Tibial nerve (tissue), 4 donors: ENCODE data around the gene TOMM5. TPM values are rescaled to one million over a fixed set of nuclear protein-coding genes. Genes with fewer than 3 reads are reported as not detected.

Experiments
- DNase-seq, 2 donors: peaks; one replicate each; pipeline ENCODE4 v3.0.0-alpha.2; 2019; ENCODE audit warnings: low spot score in 2 of 2
- H3K27ac ChIP-seq, 4 donors: fragments of 200-600 bp; sonication (generic) in 3 of 4; one replicate each; pipeline ENCODE4 v1.5.1; 2017 to 2019; ENCODE audit warnings: mild to moderate bottlenecking in 1 of 4
- H3K27me3 ChIP-seq, 2 donors: fragments of 200-600 bp; sonication (generic) in 1 of 2; one replicate each; pipeline versions ENCODE4 v1.5.1 to v1.6.0; 2017 to 2019
- H3K36me3 ChIP-seq, 3 donors: fragments of 200-600 bp; sonication (generic); one replicate each; pipeline ENCODE4 v1.5.1; 2018 to 2019
- H3K4me1 ChIP-seq, 4 donors: fragments of 200-600 bp; sonication (generic) in 3 of 4; one replicate each; pipeline ENCODE4 v1.5.1; 2017 to 2019
- H3K4me3 ChIP-seq, 4 donors: fragments of 200-600 bp; sonication (generic) in 3 of 4; one replicate each; pipeline ENCODE4 v1.5.1; 2017 to 2019; ENCODE audit warnings: mild to moderate bottlenecking in 1 of 4, moderate library complexity in 1 of 4
- H3K9me3 ChIP-seq, 4 donors: fragments of 200-600 bp; sonication (generic) in 3 of 4; one replicate each; pipeline ENCODE4 v1.5.1; 2017 to 2019
- EP300 ChIP-seq, 2 donors: sonication (generic); formaldehyde crosslinking; IDR thresholded peaks; one replicate each; pipeline ENCODE4 v1.6.1; 2017; ENCODE audit warnings: antibody characterized with exemption in 2 of 2, mild to moderate bottlenecking in 1 of 2
- POLR2A ChIP-seq, 2 donors: fragments of 450-650 bp; IDR thresholded peaks; one replicate each; pipeline ENCODE4 v1.6.1; 2017; ENCODE audit warnings: antibody characterized with exemption in 2 of 2, mild to moderate bottlenecking in 2 of 2, moderate library complexity in 2 of 2
- WGBS, 2 donors: methylation state at CpG; one replicate each; pipeline ENCODE4 v1.1.5; 2018; 5-methylcytosine and 5-hydroxymethylcytosine counted together
- total RNA-seq, 4 donors: library from RNA; depleted of rRNA; stranded (reverse); fragments of >200 nt; gene quantifications; one replicate each; pipeline ENCODE4 v1.1.0, GENCODE V29; 2016
- TF ChIP-seq, protein P1 (sequence below), 5 experiments: fragments of 200-600 bp in 3 of 5; fragments of 450-650 bp in 2 of 5; sonication (generic) in 3 of 5; IDR thresholded peaks; one replicate each; pipeline ENCODE4 v1.5.1; 2016 to 2019; ENCODE audit warnings: antibody characterized with exemption in 5 of 5, mild to moderate bottlenecking in 3 of 5, moderate library complexity in 2 of 5

Gene TOMM5
- total RNA-seq, 4 donors from 2014 or later, result 21.0 to 81.1 (median 63.7) TPM

DNA sequence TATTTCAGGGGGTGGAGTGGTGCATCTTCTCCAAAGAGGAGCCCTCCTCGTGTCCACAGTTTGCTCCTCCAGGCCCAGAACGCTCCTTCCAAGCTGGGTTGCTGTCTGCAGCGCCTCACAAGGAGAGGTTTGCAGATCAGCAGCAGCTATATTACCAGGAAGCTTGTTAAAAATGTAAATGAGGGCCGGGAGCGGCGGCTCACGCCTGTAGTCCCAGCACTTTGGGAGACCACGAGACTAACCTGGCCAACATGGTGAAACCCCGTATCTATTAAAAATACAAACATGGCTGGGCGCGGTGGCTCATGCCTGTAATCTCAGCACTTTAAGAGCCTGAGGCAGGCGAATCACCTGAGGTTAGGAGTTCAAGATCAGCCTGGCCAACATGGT lies 33.4 kb upstream of the TOMM5 start:
- H3K36me3 ChIP-seq, result no peaks in the 10 kb centered on the region
- DNase-seq, result no peak
- TF ChIP-seq EP300 (IDR thresholded peaks at IDR 0.05) (no peak), POLR2A (IDR thresholded peaks at IDR 0.05) (no peak)
- TF ChIP-seq, protein P1, sequence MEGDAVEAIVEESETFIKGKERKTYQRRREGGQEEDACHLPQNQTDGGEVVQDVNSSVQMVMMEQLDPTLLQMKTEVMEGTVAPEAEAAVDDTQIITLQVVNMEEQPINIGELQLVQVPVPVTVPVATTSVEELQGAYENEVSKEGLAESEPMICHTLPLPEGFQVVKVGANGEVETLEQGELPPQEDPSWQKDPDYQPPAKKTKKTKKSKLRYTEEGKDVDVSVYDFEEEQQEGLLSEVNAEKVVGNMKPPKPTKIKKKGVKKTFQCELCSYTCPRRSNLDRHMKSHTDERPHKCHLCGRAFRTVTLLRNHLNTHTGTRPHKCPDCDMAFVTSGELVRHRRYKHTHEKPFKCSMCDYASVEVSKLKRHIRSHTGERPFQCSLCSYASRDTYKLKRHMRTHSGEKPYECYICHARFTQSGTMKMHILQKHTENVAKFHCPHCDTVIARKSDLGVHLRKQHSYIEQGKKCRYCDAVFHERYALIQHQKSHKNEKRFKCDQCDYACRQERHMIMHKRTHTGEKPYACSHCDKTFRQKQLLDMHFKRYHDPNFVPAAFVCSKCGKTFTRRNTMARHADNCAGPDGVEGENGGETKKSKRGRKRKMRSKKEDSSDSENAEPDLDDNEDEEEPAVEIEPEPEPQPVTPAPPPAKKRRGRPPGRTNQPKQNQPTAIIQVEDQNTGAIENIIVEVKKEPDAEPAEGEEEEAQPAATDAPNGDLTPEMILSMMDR (IDR thresholded peaks at IDR 0.05), result no peak
- WGBS, 2 donors, result 80 to 86% methylated on average over 12 of the region's 12 CpGs
- no peak overlapping the region for H3K27ac ChIP-seq
- H3K27me3 ChIP-seq, result no peaks in the 10 kb centered on the region
- H3K4me1 ChIP-seq, result no peaks in the 10 kb centered on the region
- no peak overlapping the region for H3K4me3 ChIP-seq
- H3K9me3 ChIP-seq, result no peaks in the 10 kb centered on the region

GRCh38 chr9:37625036-37625757 lies 32.8 kb upstream of the TOMM5 start:
- no peak for DNase-seq
- TF ChIP-seq EP300 (IDR thresholded peaks at IDR 0.05) (no peak), POLR2A (IDR thresholded peaks at IDR 0.05) (no peak)
- TF ChIP-seq, protein P1 (IDR thresholded peaks at IDR 0.05), result no peak
- no peak overlapping the region for H3K27ac ChIP-seq
- WGBS, 2 donors, result 55 to 59% methylated on average over 5 of the region's 5 CpGs
- H3K4me3 ChIP-seq, result no peak overlapping the region
- no peaks in the 10 kb centered on the region for H3K27me3 ChIP-seq
- no peaks in the 10 kb centered on the region for H3K9me3 ChIP-seq
- no peaks in the 10 kb centered on the region for H3K36me3 ChIP-seq
- no peaks in the 10 kb centered on the region for H3K4me1 ChIP-seq

GRCh38 chr9:37624073-37624472 lies 31.7 kb upstream of the TOMM5 start:
- Histone ChIP-seq H3K9me3 (no peaks in the 10 kb centered on the region), H3K4me3 (no peak overlapping the region), H3K27ac (no peak overlapping the region), H3K27me3 (no peaks in the 10 kb centered on the region), H3K36me3 (no peaks in the 10 kb centered on the region), H3K4me1 (no peaks in the 10 kb centered on the region)
- 70 to 86% methylated on average over 1 of the region's 1 CpG for WGBS, 2 donors
- DNase-seq, result no peak
- no peak for TF ChIP-seq POLR2A (IDR thresholded peaks at IDR 0.05)
- TF ChIP-seq, protein P1 (IDR thresholded peaks at IDR 0.05), result no peak
- no peak for TF ChIP-seq EP300 (IDR thresholded peaks at IDR 0.05)

GRCh38 chr9:37623267-37623666 lies 30.9 kb upstream of the TOMM5 start:
- Histone ChIP-seq H3K36me3 (no peaks in the 10 kb centered on the region), H3K27ac (no peak overlapping the region), H3K4me1 (no peaks in the 10 kb centered on the region), H3K4me3 (no peak overlapping the region), H3K27me3 (no peaks in the 10 kb centered on the region), H3K9me3 (no peaks in the 10 kb centered on the region)
- WGBS, 2 donors, result 72 to 79% methylated on average over 2 of the region's 2 CpGs
- TF ChIP-seq POLR2A (IDR thresholded peaks at IDR 0.05), result no peak
- TF ChIP-seq, protein P1 (IDR thresholded peaks at IDR 0.05), result no peak
- TF ChIP-seq EP300 (IDR thresholded peaks at IDR 0.05), result no peak
- no peak for DNase-seq

- Histone ChIP-seq H3K9me3 (no peaks in the 10 kb centered on the region), H3K27ac (no peak overlapping the region), H3K27me3 (no peaks in the 10 kb centered on the region), H3K4me3 (no peak overlapping the region), H3K4me1 (no peaks in the 10 kb centered on the region), H3K36me3 (no peaks in the 10 kb centered on the region)
- 68 to 75% methylated on average over 4 of the region's 4 CpGs for WGBS, 2 donors
- DNase-seq, result no peak
- no peak for TF ChIP-seq POLR2A (IDR thresholded peaks at IDR 0.05)
- TF ChIP-seq, protein P1 (IDR thresholded peaks at IDR 0.05), result no peak
- TF ChIP-seq EP300 (IDR thresholded peaks at IDR 0.05), result no peak
Observed at GRCh38 chr9:37622462-37622861, 30.1 kb upstream of the TOMM5 start.
